Measurements from ENCODE around the gene CDK6.

Gene CDK6

GRCh38 chr7:92845736-92846135, 9.4 kb upstream of the CDK6 start:
- DNase-seq (ENCODE audit: low read depth) = no peak

- no peak for DNase-seq (ENCODE audit: low read depth)
Observed at GRCh38 chr7:92843781-92844180, 7.4 kb upstream of the CDK6 start.

GRCh38 chr7:92843034-92843760, 6.8 kb upstream of the CDK6 start:
- DNase-seq (ENCODE audit: low read depth) = no peak

- DNase-seq (ENCODE audit: low read depth) = no peak
Observed at GRCh38 chr7:92841192-92841591, 4.8 kb upstream of the CDK6 start.

- DNase-seq (ENCODE audit: low read depth) = no peak
Observed at GRCh38 chr7:92840316-92840715, 3.9 kb upstream of the CDK6 start.

GRCh38 chr7:92839901-92840300, 3.5 kb upstream of the CDK6 start:
- no peak for DNase-seq (ENCODE audit: low read depth)

GRCh38 chr7:92838934-92839333, 2.6 kb upstream of the CDK6 start:
- no peak for DNase-seq (ENCODE audit: low read depth)

- DNase-seq (ENCODE audit: low read depth) = peak; percentile 11
Observed at GRCh38 chr7:92837000-92837749, 802 bp upstream of the CDK6 start.

- DNase-seq (ENCODE audit: low read depth) = peak; percentile 28
Observed at GRCh38 chr7:92835851-92836488, 403 bp downstream of the CDK6 start.

GRCh38 chr7:92835261-92835850, 1.0 kb downstream of the CDK6 start:
- peak; percentile 20 for DNase-seq (ENCODE audit: low read depth)

- DNase-seq (ENCODE audit: low read depth) = no peak
Observed at GRCh38 chr7:92834507-92835260, 1.7 kb downstream of the CDK6 start.

- DNase-seq (ENCODE audit: low read depth) = peak; percentile 44
Observed at GRCh38 chr7:92833766-92834506, 2.4 kb downstream of the CDK6 start.

GRCh38 chr7:92833024-92833765, 3.2 kb downstream of the CDK6 start:
- peak; percentile 79 for DNase-seq (ENCODE audit: low read depth)

- DNase-seq (ENCODE audit: low read depth) = no peak
Observed at GRCh38 chr7:92832534-92833023, 3.8 kb downstream of the CDK6 start.

- DNase-seq (ENCODE audit: low read depth) = no peak
Observed at GRCh38 chr7:92831716-92832533, 4.4 kb downstream of the CDK6 start.

GRCh38 chr7:92830532-92831110, 5.8 kb downstream of the CDK6 start:
- no peak for DNase-seq (ENCODE audit: low read depth)

- no peak for DNase-seq (ENCODE audit: low read depth)
Observed at GRCh38 chr7:92830027-92830426, 6.3 kb downstream of the CDK6 start.

- DNase-seq (ENCODE audit: low read depth) = no peak
Observed at GRCh38 chr7:92827464-92828120, 8.8 kb downstream of the CDK6 start.

Measured in activated gamma-delta T cell treated with anti-CD3 and anti-CD28 coated beads, Interleukin-2, amount 50 U/mL, for 16 hours (primary cell).